ENCODE results near the gene LRBA. TPM values are rescaled to one million over a fixed set of nuclear protein-coding genes. Genes with fewer than 3 reads are reported as not detected.

Gene LRBA
- total and polyA plus RNA-seq, 2 of the 4 experiments (the other 2 are of a cell fraction), result 10.2 to 51.6 TPM

DNA sequence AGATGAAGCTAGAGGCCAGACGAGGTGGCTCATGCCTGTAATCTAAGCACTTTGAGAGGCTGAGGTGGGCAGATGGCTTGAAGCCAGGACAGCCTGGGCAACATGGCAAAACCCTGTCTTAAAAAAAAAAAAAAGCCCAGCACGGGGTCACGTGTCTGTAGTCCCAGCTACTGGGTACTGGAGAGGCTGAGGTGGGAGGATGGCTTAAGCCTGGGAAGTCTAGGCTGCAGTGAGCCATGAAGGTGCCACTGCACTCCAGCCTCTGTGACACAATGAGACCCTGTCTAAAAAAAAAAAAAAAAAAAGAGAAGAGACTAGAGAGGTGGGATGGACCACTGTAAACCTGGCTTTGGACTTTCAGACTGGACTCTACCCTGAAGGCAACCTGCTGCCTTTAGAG, 10.7 kb upstream of the LRBA start:
- Histone ChIP-seq H2BK20ac (ENCODE audit: low read depth, low read length) (no peak overlapping the region), H3K23ac (ENCODE audit: low read depth, low read length) (no peak overlapping the region), H2BK5ac (ENCODE audit: low read depth, low read length, poor library complexity, severe bottlenecking) (no peak overlapping the region), H3K9me3 (ENCODE audit: control insufficient read depth, insufficient read depth, low read length) (no peaks in the 10 kb centered on the region), H3K27ac (ENCODE audit: insufficient read depth, low read length) (no peak overlapping the region), H3K56ac (ENCODE audit: extremely low read depth, insufficient read depth, low read length) (no peak overlapping the region), H3K14ac (replicated peaks; ENCODE audit: low read depth, low read length) (no peak overlapping the region), H3K79me1 (ENCODE audit: low read depth in 1 of 2, low read length in 2 of 2) (no peaks in the 10 kb centered on the region), H3K4ac (ENCODE audit: low read depth, low read length) (no peak overlapping the region), H3K9ac (ENCODE audit: low read depth, low read length) (no peak overlapping the region), H4K8ac (ENCODE audit: low read depth in 2 of 2, low read length in 2 of 2) (no peak overlapping the region), H2AK9ac (replicated peaks; ENCODE audit: low read depth, low read length, poor library complexity) (no peak overlapping the region), H3K36me3 (ENCODE audit: control insufficient read depth, insufficient read depth, low read length) (no peaks in the 10 kb centered on the region), H4K20me1 (ENCODE audit: insufficient read depth, low read length) (no peaks in the 10 kb centered on the region), H2AFZ (replicated peaks; ENCODE audit: low read length, poor library complexity) (no peak overlapping the region), H3K9me1 (ENCODE audit: insufficient read depth, low read length) (no peaks in the 10 kb centered on the region), H3K4me2 (ENCODE audit: low read depth, low read length) (no peak overlapping the region), H4K91ac (ENCODE audit: insufficient read depth, low read depth, low read length) (no peak overlapping the region), H2BK120ac (ENCODE audit: low read depth, low read length) (no peak overlapping the region), H2BK15ac (ENCODE audit: low read depth, low read length) (no peak overlapping the region), H3K18ac (ENCODE audit: low read depth, low read length) (no peak overlapping the region), H3K27me3 (ENCODE audit: control insufficient read depth, insufficient read depth, low read length) (no peaks in the 10 kb centered on the region; the same call in 1 of the 2 replicates), H3K4me3 (ENCODE audit: insufficient read depth, low read depth, low read length) (no peak overlapping the region), H2AK5ac (ENCODE audit: low read depth, low read length) (no peak overlapping the region), H4K5ac (ENCODE audit: low read depth, low read length) (no peak overlapping the region), H3K4me1 (ENCODE audit: control insufficient read depth, insufficient read depth, low read length) (no peaks in the 10 kb centered on the region)
- no TSS peak for BruUV-seq (replicated peaks)
- ChIA-PET CTCF (no interaction called here), POLR2A (ENCODE audit: unreplicated experiment) (no interaction called here)
- WGBS, 2 experiments (ENCODE audit: extremely low coverage in 2 of 2, insufficient read length in 1 of 2), result no CpG with 5 or more reads among the region's 3 CpGs
- in situ Hi-C loops (cut with MboI; ENCODE audit: low sequenced_read_pairs) (no loop called here), intact Hi-C loops (cut with micrococcal nuclease) (no loop called here), dilution Hi-C loops (cut with HindIII; ENCODE audit: low sequenced_read_pairs, unreplicated experiment) (no loop called here)
- no peak for ATAC-seq (ENCODE audit: low read depth)
- TF ChIP-seq CEBPB (IDR thresholded peaks at IDR 0.05; ENCODE audit: low read depth, low read length), result no peak
- no peak for TF ChIP-seq RFX5 (IDR thresholded peaks at IDR 0.05; ENCODE audit: low read depth, low read length)
- TF ChIP-seq MAFK (IDR thresholded peaks at IDR 0.05; ENCODE audit: low read depth, low read length), result no peak
- no peak for TF ChIP-seq SMC3 (IDR thresholded peaks at IDR 0.05; ENCODE audit: low read depth, low read length)
- no peak for TF ChIP-seq NFE2L2 (IDR thresholded peaks at IDR 0.05; ENCODE audit: low read depth, low read length)
- TF ChIP-seq, protein P1, sequence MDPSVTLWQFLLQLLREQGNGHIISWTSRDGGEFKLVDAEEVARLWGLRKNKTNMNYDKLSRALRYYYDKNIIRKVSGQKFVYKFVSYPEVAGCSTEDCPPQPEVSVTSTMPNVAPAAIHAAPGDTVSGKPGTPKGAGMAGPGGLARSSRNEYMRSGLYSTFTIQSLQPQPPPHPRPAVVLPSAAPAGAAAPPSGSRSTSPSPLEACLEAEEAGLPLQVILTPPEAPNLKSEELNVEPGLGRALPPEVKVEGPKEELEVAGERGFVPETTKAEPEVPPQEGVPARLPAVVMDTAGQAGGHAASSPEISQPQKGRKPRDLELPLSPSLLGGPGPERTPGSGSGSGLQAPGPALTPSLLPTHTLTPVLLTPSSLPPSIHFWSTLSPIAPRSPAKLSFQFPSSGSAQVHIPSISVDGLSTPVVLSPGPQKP (IDR thresholded peaks at IDR 0.05; ENCODE audit: borderline replicate concordance, low read depth, low read length), result no peak
- no peak for TF ChIP-seq RAD21 (IDR thresholded peaks at IDR 0.05; ENCODE audit: low read length)
- TF ChIP-seq CHD1 (IDR thresholded peaks at IDR 0.05; ENCODE audit: low read depth, low read length), result no peak
- TF ChIP-seq, protein P2, sequence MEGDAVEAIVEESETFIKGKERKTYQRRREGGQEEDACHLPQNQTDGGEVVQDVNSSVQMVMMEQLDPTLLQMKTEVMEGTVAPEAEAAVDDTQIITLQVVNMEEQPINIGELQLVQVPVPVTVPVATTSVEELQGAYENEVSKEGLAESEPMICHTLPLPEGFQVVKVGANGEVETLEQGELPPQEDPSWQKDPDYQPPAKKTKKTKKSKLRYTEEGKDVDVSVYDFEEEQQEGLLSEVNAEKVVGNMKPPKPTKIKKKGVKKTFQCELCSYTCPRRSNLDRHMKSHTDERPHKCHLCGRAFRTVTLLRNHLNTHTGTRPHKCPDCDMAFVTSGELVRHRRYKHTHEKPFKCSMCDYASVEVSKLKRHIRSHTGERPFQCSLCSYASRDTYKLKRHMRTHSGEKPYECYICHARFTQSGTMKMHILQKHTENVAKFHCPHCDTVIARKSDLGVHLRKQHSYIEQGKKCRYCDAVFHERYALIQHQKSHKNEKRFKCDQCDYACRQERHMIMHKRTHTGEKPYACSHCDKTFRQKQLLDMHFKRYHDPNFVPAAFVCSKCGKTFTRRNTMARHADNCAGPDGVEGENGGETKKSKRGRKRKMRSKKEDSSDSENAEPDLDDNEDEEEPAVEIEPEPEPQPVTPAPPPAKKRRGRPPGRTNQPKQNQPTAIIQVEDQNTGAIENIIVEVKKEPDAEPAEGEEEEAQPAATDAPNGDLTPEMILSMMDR (conservative IDR thresholded peaks at IDR 0.05; ENCODE audit: low read depth, low read length), result no peak
- no peak for TF ChIP-seq POLR2A (IDR thresholded peaks at IDR 0.05; ENCODE audit: low read depth, low read length)
- no peak for TF ChIP-seq MXI1 (IDR thresholded peaks at IDR 0.05; ENCODE audit: borderline replicate concordance, low read depth, low read length)
- no peak for TF ChIP-seq FOS (IDR thresholded peaks at IDR 0.05; ENCODE audit: low read depth, low read length)
- no peak for TF ChIP-seq RCOR1 (IDR thresholded peaks at IDR 0.05; ENCODE audit: insufficient replicate concordance, low read length)
- no peak for TF ChIP-seq MAZ (IDR thresholded peaks at IDR 0.05; ENCODE audit: borderline replicate concordance, low read depth, low read length)
- DNase-seq, result no peak
